WERI-Rb-1 (cell line): ENCODE results near the gene LRCOL1.

Source experiments
- DNase-seq: peaks from one replicate; pipeline ENCODE4 v3.0.0-alpha.2; 2020
- H3K27ac ChIP-seq: fragments of 250-450 bp; sonication (Bioruptor Pico); 2 replicates; pipeline ENCODE4 v1.5.1; 2020; ENCODE audit warnings: mild to moderate bottlenecking, moderate library complexity
- H3K27me3 ChIP-seq: fragments of 250-450 bp; sonication (Bioruptor Pico); 2 replicates; pipeline ENCODE4 v1.5.1; 2021; ENCODE audit warnings: mild to moderate bottlenecking, low read depth, moderate library complexity; ENCODE audit not compliant: insufficient read depth, severe bottlenecking
- H3K36me3 ChIP-seq: fragments of 250-450 bp; sonication (Bioruptor Pico); 2 replicates; pipeline ENCODE4 v1.5.1; 2020; ENCODE audit warnings: mild to moderate bottlenecking, moderate library complexity
- H3K4me3 ChIP-seq: 2 replicates; pipeline ENCODE4 v1.5.1; 2011; ENCODE audit warnings: low read depth, mild to moderate bottlenecking, control low read depth, low read length
- H3K9me3 ChIP-seq: fragments of 250-450 bp; sonication (Bioruptor Pico); 2 replicates; pipeline ENCODE4 v1.5.1; 2021; ENCODE audit warnings: mild to moderate bottlenecking, moderate library complexity; ENCODE audit not compliant: severe bottlenecking
- CTCF ChIP-seq: IDR thresholded peaks from 2 replicates; pipeline ENCODE4 v1.5.1; 2011; ENCODE audit warnings: low read depth, mild to moderate bottlenecking, control low read depth, inconsistent platforms, low read length

Gene LRCOL1

GRCh38 chr12:132572106-132572505 lies 38.3 kb downstream of the LRCOL1 start:
- DNase-seq, result no peak
- Histone ChIP-seq H3K4me3 (no peak overlapping the region), H3K9me3 (no peaks in the 10 kb centered on the region), H3K27ac (no peak overlapping the region), H3K27me3 (no peaks in the 10 kb centered on the region), H3K36me3 (peaks cover 92% of the 10 kb centered on the region)
- no peak for TF ChIP-seq CTCF

GRCh38 chr12:132571598-132571997 lies 38.8 kb downstream of the LRCOL1 start:
- no peak for DNase-seq
- Histone ChIP-seq H3K27me3 (no peaks in the 10 kb centered on the region), H3K27ac (no peak overlapping the region), H3K36me3 (peaks cover 92% of the 10 kb centered on the region), H3K9me3 (no peaks in the 10 kb centered on the region), H3K4me3 (no peak overlapping the region)
- no peak for TF ChIP-seq CTCF

GRCh38 chr12:132571051-132571450 lies 39.3 kb downstream of the LRCOL1 start:
- Histone ChIP-seq H3K36me3 (peaks cover 90% of the 10 kb centered on the region), H3K9me3 (no peaks in the 10 kb centered on the region), H3K4me3 (no peak overlapping the region), H3K27ac (no peak overlapping the region), H3K27me3 (no peaks in the 10 kb centered on the region)
- DNase-seq, result no peak
- TF ChIP-seq CTCF, result no peak

GRCh38 chr12:132570635-132571034 lies 39.7 kb downstream of the LRCOL1 start:
- H3K9me3 ChIP-seq, result no peaks in the 10 kb centered on the region
- no peak for DNase-seq
- H3K27ac ChIP-seq, result no peak overlapping the region
- H3K36me3 ChIP-seq, result peaks cover 90% of the 10 kb centered on the region
- H3K4me3 ChIP-seq, result no peak overlapping the region
- no peaks in the 10 kb centered on the region for H3K27me3 ChIP-seq
- no peak for TF ChIP-seq CTCF

GRCh38 chr12:132569856-132570480 lies 40.4 kb downstream of the LRCOL1 start:
- DNase-seq, result no peak
- Histone ChIP-seq H3K4me3 (no peak overlapping the region), H3K9me3 (no peaks in the 10 kb centered on the region), H3K27me3 (no peaks in the 10 kb centered on the region), H3K36me3 (peaks cover 90% of the 10 kb centered on the region), H3K27ac (no peak overlapping the region)
- TF ChIP-seq CTCF, result no peak

- TF ChIP-seq CTCF, result no peak
- Histone ChIP-seq H3K27me3 (no peaks in the 10 kb centered on the region), H3K4me3 (no peak overlapping the region), H3K36me3 (peaks cover 82% of the 10 kb centered on the region), H3K27ac (no peak overlapping the region), H3K9me3 (no peaks in the 10 kb centered on the region)
- no peak for DNase-seq
Measured at GRCh38 chr12:132568826-132569480, 41.4 kb downstream of the LRCOL1 start.
